ENCODE data around the gene NDUFV1. TPM values are rescaled to one million over a fixed set of nuclear protein-coding genes. Genes with fewer than 3 reads are reported as not detected.

NDUFV1 gene
- total and polyA plus RNA-seq, 2 donors (not counting 1 experiment from before 2014, with no cell fraction given) = 238 to 315 TPM

GRCh38 chr11:67585911-67586310 is 20.8 kb upstream of the NDUFV1 start:
- Mint-ChIP-seq H3K4me3 (peak overlapping the region; percentile 75), H3K27ac (peak overlapping the region; percentile 100), H3K4me1 (peaks cover 74% of the 10 kb centered on the region), H3K27me3 (no peaks in the 10 kb centered on the region), H3K9me3 (ENCODE audit: insufficient read depth) (peaks cover 3% of the 10 kb centered on the region)
- TF ChIP-seq EZH2 (IDR thresholded peaks at IDR 0.05; ENCODE audit: borderline replicate concordance, insufficient read depth, low read depth, low read length, poor library complexity, severe bottlenecking) (no peak), CTCF (IDR thresholded peaks at IDR 0.05) (no peak)
- H4K20me1 ChIP-seq (ENCODE audit: control insufficient read depth, insufficient read depth, low read length, poor library complexity, severe bottlenecking) = no peaks in the 10 kb centered on the region
- no peaks in the 10 kb centered on the region for H3K36me3 ChIP-seq (replicated peaks in 1 of 2; ENCODE audit: control extremely low read depth in 1 of 2, control insufficient read depth in 1 of 2, extremely low read depth in 1 of 2, insufficient read depth in 2 of 2, low read length in 1 of 2)
- no peak overlapping the region for H3K9ac ChIP-seq (ENCODE audit: low read length)
- WGBS (ENCODE audit: insufficient coverage) = 97% methylated on average over 4 of the region's 4 CpGs
- DNase-seq (no peak), ATAC-seq (ENCODE audit: low read depth) (no peak)
- CTCF ChIA-PET = interaction anchor here (0.7 to 2.9 kb wide), 7 partner anchors 8 to 234 kb away, joined by 3 to 13 read pairs (median 4); partner anchors contain the start of gene NUDT8
- H3K79me2 ChIP-seq (ENCODE audit: control insufficient read depth, insufficient read depth, low read length) = no peaks in the 10 kb centered on the region
- no peaks in the 10 kb centered on the region for H3K27me3 ChIP-seq (replicated peaks in 1 of 4; ENCODE audit: control extremely low read depth in 1 of 4, control insufficient read depth in 3 of 4, insufficient read depth in 4 of 4, low read length in 3 of 4)
- H3K4me2 ChIP-seq (replicated peaks; ENCODE audit: low read depth, low read length, poor library complexity, severe bottlenecking) = peak overlapping the region; percentile 94
- no peak overlapping the region for H3K4me3 ChIP-seq (ENCODE audit: control extremely low read depth in 1 of 5, extremely low read depth in 1 of 5, insufficient read depth in 1 of 5, low read depth in 2 of 5, low read length in 4 of 5)
- POLR2A ChIA-PET = interaction anchor here (0.7 to 1.8 kb wide), 3 partner anchors 28 to 323 kb away, joined by 4 to 6 read pairs (median 5); partner anchors contain the start of gene NUDT8
- H3K4me1 ChIP-seq (ENCODE audit: control insufficient read depth in 2 of 2, insufficient read depth in 2 of 2, low read length in 2 of 2) = peaks cover 76 to 83% of the 10 kb centered on the region in 2 donors
- intact Hi-C loops (cut with micrococcal nuclease) = loop anchor here (10.0 kb wide), 2 partner anchors 181 to 321 kb away; partner anchors contain the start of genes GRK2, PPP1CA and TBC1D10C
- H3K27ac ChIP-seq (ENCODE audit: low read length in 2 of 2) = peak overlapping the region; percentile 85 to 91
- no peak overlapping the region for H2AFZ ChIP-seq (ENCODE audit: insufficient read depth, low read depth, low read length, poor library complexity, severe bottlenecking)
- H3K9me3 ChIP-seq (ENCODE audit: control extremely low read depth in 1 of 3, control insufficient read depth in 2 of 3, insufficient read depth in 1 of 3, low read length in 2 of 3) = peaks cover 0 to 7% (median 0%) of the 10 kb centered on the region in 3 donors

- TF ChIP-seq EZH2 (IDR thresholded peaks at IDR 0.05; ENCODE audit: borderline replicate concordance, insufficient read depth, low read depth, low read length, poor library complexity, severe bottlenecking) (no peak), CTCF (IDR thresholded peaks at IDR 0.05) (no peak)
- Histone ChIP-seq H4K20me1 (ENCODE audit: control insufficient read depth, insufficient read depth, low read length, poor library complexity, severe bottlenecking) (no peaks in the 10 kb centered on the region), H3K9me3 (ENCODE audit: control extremely low read depth in 1 of 3, control insufficient read depth in 2 of 3, insufficient read depth in 1 of 3, low read length in 2 of 3) (peaks cover 0 to 7% (median 0%) of the 10 kb centered on the region in 3 donors), H3K4me3 (ENCODE audit: control extremely low read depth in 1 of 5, extremely low read depth in 1 of 5, insufficient read depth in 1 of 5, low read depth in 2 of 5, low read length in 4 of 5) (no peak overlapping the region), H3K79me2 (ENCODE audit: control insufficient read depth, insufficient read depth, low read length) (no peaks in the 10 kb centered on the region), H2AFZ (ENCODE audit: insufficient read depth, low read depth, low read length, poor library complexity, severe bottlenecking) (no peak overlapping the region), H3K4me1 (ENCODE audit: control insufficient read depth in 2 of 2, insufficient read depth in 2 of 2, low read length in 2 of 2) (peaks cover 76 to 83% of the 10 kb centered on the region in 2 donors), H3K36me3 (replicated peaks in 1 of 2; ENCODE audit: control extremely low read depth in 1 of 2, control insufficient read depth in 1 of 2, extremely low read depth in 1 of 2, insufficient read depth in 2 of 2, low read length in 1 of 2) (no peaks in the 10 kb centered on the region), H3K9ac (ENCODE audit: low read length) (no peak overlapping the region), H3K4me2 (replicated peaks; ENCODE audit: low read depth, low read length, poor library complexity, severe bottlenecking) (peak overlapping the region; percentile 94), H3K27ac (ENCODE audit: low read length in 2 of 2) (peak overlapping the region; percentile 85 to 91), H3K27me3 (replicated peaks in 1 of 4; ENCODE audit: control extremely low read depth in 1 of 4, control insufficient read depth in 3 of 4, insufficient read depth in 4 of 4, low read length in 3 of 4) (no peaks in the 10 kb centered on the region)
- H3K27me3 Mint-ChIP-seq = no peaks in the 10 kb centered on the region
- peaks cover 74% of the 10 kb centered on the region for H3K4me1 Mint-ChIP-seq
- peak overlapping the region; percentile 75 for H3K4me3 Mint-ChIP-seq
- WGBS (ENCODE audit: insufficient coverage) = 93% methylated on average over 1 of the region's 5 CpGs
- intact Hi-C loops (cut with micrococcal nuclease) = loop anchor here (10.0 kb wide), 2 partner anchors 182 to 322 kb away; partner anchors contain the start of genes GRK2, PPP1CA and TBC1D10C
- POLR2A ChIA-PET = interaction anchor here (0.6 to 1.3 kb wide), 4 partner anchors 43 to 1215 kb away, joined by 3 to 9 read pairs (median 4); partner anchors contain the start of genes NUDT8 and SLC29A2
- CTCF ChIA-PET = interaction anchor here (0.7 to 2.9 kb wide), 6 partner anchors 14 to 235 kb away, joined by 3 to 13 read pairs (median 6); partner anchors contain the start of gene NUDT8
- peak overlapping the region; percentile 100 for H3K27ac Mint-ChIP-seq
- peaks cover 3% of the 10 kb centered on the region for H3K9me3 Mint-ChIP-seq (ENCODE audit: insufficient read depth)
- DNase-seq = peak; percentile 64
- peak; percentile 7 for ATAC-seq (ENCODE audit: low read depth)
Observed at GRCh38 chr11:67586568-67587250, 20.0 kb upstream of the NDUFV1 start.
